DND-41 (cell line): Measurements from ENCODE around the gene SIRPD.
"Not testable (repeated sequence)": the region's sequence is repeated elsewhere in the genome, so short reads cannot be mapped to it uniquely, and the experiment has no call there.

ENCODE experiments used
- CTCF ChIP-seq: IDR thresholded peaks from 2 replicates; pipeline ENCODE4 v1.5.1; 2012; ENCODE audit warnings: borderline replicate concordance, low read length, moderate library complexity, mild to moderate bottlenecking; ENCODE audit not compliant: poor library complexity, severe bottlenecking; ENCODE audit errors: extremely low read depth
- EZH2 ChIP-seq: IDR thresholded peaks from 3 replicates; pipeline ENCODE4 v1.6.1; 2012; ENCODE audit warnings: borderline replicate concordance, low read depth, mild to moderate bottlenecking, moderate library complexity, low read length, inconsistent platforms; ENCODE audit not compliant: severe bottlenecking

DNA sequence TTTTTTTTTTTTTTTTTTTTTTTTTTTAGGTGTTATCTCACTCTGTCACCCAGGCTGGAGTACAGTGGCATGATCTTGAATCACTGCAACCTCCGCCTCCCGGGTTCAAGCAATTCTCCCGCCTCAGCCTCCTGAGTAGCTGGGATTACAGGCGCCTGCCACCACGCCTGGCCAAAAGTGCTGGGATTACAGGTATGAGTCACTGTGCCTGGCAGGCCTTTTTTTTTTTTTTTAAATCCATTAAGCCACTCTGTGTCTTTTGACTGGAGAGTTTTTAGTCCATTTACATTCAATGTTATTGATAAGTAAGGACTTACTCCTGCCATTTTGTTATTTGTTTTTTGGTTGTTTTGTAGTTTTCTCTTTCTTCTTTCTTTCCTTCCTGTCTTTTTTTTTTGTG, 60.1 kb downstream of the SIRPD start:
- not testable (repeated sequence) for TF ChIP-seq CTCF, EZH2
